HG02943 (cell line): ENCODE data around the gene EMP1.

ENCODE experiments used
- ATAC-seq: cut with Tn5 transposase; IDR thresholded peaks from one replicate; pipeline ENCODE4 v1.9.1; 2021; ENCODE audit warnings: mild to moderate bottlenecking, low read depth, moderate library complexity; ENCODE audit not compliant: unreplicated experiment

The EMP1 gene

GRCh38 chr12:13195250-13195649 lies 1.3 kb upstream of the EMP1 start:
- ATAC-seq = no peak

- ATAC-seq = no peak
Measured at GRCh38 chr12:13195785-13196129, 769 bp upstream of the EMP1 start.

- no peak for ATAC-seq
Measured at GRCh38 chr12:13197032-13197431, 506 bp downstream of the EMP1 start.

GRCh38 chr12:13197526-13198143 lies 1.1 kb downstream of the EMP1 start:
- ATAC-seq = no peak

GRCh38 chr12:13198241-13198640 lies 1.7 kb downstream of the EMP1 start:
- no peak for ATAC-seq

GRCh38 chr12:13198876-13199275 lies 2.4 kb downstream of the EMP1 start:
- ATAC-seq = no peak

GRCh38 chr12:13199592-13199991 lies 3.1 kb downstream of the EMP1 start:
- ATAC-seq = no peak

- no peak for ATAC-seq
Measured at GRCh38 chr12:13200841-13201240, 4.3 kb downstream of the EMP1 start.

- ATAC-seq = no peak
Measured at GRCh38 chr12:13203034-13203922, 6.8 kb downstream of the EMP1 start.

GRCh38 chr12:13204428-13204827 lies 7.9 kb downstream of the EMP1 start:
- no peak for ATAC-seq

GRCh38 chr12:13205809-13206559 lies 9.5 kb downstream of the EMP1 start:
- no peak for ATAC-seq

GRCh38 chr12:13206560-13206897 lies 10.0 kb downstream of the EMP1 start:
- ATAC-seq = no peak

- ATAC-seq = no peak
Measured at GRCh38 chr12:13208533-13209435, 12.3 kb downstream of the EMP1 start.

GRCh38 chr12:13209436-13210235 lies 13.1 kb downstream of the EMP1 start:
- ATAC-seq = no peak

- ATAC-seq = no peak
Measured at GRCh38 chr12:13210236-13211190, 14.0 kb downstream of the EMP1 start.

- ATAC-seq = no peak
Measured at GRCh38 chr12:13211191-13211858, 14.8 kb downstream of the EMP1 start.

- no peak for ATAC-seq
Measured at GRCh38 chr12:13211859-13212664, 15.5 kb downstream of the EMP1 start.
